ENCODE data around the gene UBL3. TPM values are rescaled to one million over a fixed set of nuclear protein-coding genes. Genes with fewer than 3 reads are reported as not detected.

Gene UBL3
- total RNA-seq, 1 donor from 2014 or later, result 31.4 TPM

DNA sequence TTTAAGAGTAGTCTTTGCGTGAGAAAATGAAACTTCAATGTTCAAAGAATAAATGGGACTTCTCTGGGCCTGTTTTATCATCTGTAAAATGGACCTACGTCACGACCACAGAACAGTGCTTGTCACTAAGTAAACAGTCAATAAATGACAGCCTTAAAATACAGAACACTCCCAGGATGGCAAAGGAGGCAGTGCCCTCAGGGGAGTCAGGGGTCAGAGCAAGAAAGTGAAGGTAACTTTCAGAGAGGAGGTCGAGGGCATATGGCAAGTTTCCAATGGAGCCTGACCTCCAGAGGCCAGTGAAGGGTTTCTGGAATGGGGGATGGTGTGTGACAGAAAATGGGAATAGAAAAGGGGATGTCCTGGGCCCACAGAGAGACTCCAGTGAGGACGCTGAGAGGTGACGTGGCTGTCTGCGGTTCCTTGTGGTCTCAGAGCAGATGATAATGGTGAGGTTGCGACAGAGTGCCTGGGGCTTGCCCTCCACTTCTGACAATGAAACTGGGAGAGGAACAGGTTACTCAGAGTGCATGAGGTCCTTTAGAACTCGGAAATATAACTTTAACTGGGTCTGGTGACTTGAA lies 91.8 kb downstream of the UBL3 start:
- DNase-seq (ENCODE audit: low spot score), result no peak

DNA sequence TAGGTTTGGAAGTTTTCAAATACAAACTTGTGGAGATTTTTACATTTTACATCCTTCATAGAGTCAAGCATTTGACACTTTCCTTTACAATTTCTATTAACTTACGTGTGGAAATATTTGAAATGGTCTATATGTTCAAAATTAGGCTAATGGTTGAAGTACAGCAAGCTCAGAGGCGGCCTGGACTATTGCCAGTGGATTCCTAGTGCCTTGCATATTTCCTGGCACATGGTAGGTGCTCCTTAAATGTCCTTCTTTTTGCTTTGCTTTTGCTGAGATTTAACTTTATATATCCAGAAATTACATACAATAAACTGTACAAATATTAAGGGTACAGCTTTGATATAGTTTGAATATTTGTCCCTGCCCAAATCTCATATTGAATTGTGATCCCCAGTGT lies 93.9 kb downstream of the UBL3 start:
- DNase-seq (ENCODE audit: low spot score), result no peak

DNA sequence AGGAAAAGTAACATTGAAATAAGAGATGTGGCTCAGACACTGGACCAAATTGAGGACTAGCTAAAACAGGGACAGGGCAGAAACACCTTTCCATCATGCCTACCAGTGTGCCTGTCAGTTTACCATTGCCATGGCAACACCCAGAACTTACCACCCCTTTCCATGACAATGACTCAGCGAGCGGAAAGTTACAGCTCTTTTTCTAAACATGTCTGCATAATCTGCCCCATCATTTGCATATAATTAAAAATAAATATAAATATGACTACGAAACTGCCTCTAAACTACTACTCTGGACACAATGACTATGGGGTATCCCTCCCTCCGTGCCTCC lies 96.0 kb downstream of the UBL3 start:
- no peak for DNase-seq (ENCODE audit: low spot score)

DNA sequence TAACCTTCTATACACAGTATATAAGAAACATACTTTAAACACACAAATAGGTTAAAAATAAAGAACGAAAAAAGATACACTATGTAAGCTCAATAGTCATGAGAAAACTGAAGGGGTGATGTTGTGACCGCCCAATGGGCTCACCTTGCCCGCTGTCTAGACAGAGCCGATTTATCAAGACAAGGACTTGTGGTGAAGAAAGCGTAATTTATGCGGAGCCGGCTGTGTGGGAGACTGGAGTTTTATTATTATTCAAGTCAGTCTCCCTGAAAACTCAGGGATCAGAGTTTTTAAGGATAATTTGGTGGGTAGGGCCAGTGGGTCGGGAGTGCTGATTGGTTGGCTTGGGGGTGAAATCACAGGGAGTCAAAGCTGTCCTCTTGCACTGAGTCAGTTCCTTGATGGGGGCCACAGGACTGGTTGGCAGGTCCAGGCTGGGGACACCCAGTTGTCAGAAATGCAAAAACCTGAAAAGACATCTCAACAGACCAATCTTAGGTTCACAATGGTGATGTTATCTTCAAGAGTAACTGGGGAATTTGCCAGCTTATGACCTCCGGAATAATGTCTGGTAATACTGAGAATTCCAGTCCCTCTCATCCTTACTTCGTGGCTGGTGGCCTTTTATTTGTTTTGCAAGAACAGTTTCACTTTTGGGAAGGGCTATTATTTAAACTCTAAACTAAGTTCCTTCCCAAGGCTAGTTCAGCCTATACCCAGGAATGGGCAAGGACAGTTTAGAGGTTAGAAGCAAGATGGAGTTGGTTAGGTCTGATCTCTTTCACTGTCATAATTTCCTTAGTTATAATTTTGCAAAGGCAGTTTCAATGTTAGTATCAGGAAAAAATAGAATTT lies 96.6 kb downstream of the UBL3 start:
- DNase-seq (ENCODE audit: low spot score), result no peak

DNA sequence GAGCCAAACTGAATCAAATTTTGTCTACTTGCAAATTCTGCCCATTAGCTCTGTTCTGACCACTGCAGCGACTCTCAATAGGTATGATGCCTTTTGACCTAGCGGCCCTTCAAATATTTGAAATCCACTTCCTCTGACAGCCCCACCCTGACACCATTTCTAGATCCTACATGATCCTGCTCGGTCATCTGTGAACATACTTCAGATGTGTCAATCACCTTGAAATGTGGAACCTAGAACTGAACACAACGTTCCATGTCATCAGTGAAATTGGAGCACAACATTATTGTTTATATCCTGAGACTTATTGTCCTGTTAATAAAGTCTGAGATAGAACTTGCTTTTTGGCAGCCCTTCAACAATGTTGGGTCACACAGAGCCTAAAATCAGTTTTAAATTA lies 98.2 kb downstream of the UBL3 start:
- no peak for DNase-seq (ENCODE audit: low spot score)

DNA sequence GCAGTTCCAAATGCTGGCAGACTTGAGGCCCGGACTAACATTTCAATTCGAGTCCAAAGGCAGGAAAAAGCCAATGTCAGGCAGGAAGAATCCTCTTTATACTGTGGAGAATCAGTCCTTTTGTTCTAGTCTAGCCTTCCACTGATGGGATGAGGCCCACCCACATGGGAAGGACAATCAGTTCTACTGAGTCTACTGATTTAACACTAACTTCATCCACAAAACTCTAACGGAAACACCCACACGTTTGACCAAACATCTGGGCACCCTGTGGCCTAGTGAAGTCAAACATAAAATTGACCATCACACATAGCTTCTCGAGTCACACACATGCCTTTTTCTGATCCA lies 100.3 kb downstream of the UBL3 start:
- no peak for DNase-seq (ENCODE audit: low spot score)

DNA sequence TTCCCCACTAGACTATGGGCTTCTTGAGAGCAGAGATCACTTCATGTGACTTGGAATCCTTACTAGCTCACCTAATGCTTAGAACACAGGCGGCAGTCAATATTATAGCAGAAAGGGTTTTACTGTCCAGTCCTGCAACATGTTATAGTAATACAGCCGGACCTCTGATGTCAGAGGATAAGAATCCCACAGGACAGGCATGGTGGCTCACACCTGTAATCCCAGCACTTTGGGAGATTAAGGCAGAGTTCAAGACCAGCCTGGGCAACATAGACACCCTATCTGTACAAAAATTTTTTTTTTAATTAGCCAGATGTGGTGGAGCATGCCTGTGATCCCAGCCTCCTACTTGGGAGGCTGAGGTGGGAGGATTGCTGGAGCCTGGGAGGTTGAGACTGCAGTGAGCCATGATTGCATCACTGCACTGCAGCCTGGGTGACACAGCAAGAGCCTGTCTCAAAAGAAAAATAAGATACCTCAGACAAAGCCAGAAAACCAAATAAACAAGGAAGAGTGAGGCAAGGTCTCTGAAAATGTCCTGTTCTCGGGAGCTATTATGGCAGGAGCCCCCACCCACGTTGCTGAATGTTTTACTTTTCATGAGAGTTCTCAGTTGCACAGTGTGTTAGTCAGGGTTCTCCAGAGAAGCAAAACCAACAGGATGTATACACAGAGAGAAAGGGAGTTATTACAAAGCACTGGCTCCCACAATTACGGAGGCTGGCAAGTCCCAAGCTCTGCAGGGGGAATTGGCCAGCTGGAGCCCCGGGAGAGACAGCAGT lies 100.8 kb downstream of the UBL3 start:
- DNase-seq (ENCODE audit: low spot score), result no peak

DNA sequence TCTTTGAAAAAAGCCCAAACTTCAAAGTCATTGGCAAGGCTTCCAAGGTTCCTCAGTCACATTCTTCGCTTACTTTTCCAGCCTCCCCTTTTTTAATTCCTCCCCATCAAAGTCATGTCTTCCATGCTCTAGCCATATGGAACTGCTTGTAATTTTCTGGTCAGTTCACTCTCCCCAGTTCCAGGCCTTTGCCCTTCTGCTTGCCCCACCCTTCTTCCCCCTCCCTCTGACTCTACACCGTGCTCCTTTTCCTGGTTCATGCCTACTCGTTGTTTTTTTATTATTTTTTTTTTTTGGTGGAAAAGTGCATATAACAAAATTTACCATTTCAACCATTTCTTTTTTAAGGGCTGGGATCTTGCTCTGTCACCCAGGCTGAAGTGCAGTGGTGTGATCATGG lies 102.3 kb downstream of the UBL3 start:
- no peak for DNase-seq (ENCODE audit: low spot score)

DNA sequence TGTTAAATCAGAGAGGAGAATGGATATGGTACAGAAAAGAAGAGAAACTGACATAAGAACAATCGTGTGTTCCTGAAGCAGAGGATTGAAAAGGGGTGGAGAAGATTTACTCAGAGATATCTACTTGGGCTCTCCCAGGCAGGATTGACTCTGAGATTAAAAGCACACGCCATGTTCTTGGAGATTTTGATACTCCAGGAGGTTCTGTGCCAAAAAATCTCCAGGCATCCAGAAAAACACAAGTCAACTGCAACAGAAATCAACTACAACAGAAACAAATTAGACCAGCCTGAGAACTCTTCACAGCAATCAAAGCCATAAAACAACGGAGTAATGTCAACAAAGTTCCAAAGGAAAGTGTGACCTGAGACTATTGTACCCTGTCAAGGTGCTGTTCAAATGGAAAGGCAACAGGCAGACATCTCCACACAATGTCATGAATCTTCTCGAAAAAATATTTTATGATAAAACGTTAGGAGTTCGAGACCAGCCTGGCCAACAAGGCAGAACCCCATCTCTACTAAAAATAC lies 104.2 kb downstream of the UBL3 start:
- no peak for DNase-seq (ENCODE audit: low spot score)

DNA sequence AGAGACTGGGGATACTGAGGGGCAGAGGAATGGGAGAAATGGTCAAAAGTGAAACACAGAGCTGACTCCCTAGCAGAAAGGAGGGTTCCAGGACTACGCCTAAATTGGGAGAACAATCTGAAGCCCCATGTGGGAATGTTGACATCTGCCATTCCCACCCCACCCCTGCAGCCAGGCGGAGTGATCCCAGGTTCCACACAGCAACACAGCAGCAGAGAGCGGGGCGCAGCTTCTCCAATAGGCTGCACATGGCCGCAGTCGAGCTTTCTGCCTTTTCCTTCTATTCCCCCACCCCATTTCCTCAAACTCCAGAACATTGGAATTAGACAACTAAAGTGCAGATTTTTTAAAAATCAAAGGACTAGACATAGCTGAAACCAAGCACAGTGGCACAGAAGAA lies 104.7 kb downstream of the UBL3 start:
- no peak for DNase-seq (ENCODE audit: low spot score)

DNA sequence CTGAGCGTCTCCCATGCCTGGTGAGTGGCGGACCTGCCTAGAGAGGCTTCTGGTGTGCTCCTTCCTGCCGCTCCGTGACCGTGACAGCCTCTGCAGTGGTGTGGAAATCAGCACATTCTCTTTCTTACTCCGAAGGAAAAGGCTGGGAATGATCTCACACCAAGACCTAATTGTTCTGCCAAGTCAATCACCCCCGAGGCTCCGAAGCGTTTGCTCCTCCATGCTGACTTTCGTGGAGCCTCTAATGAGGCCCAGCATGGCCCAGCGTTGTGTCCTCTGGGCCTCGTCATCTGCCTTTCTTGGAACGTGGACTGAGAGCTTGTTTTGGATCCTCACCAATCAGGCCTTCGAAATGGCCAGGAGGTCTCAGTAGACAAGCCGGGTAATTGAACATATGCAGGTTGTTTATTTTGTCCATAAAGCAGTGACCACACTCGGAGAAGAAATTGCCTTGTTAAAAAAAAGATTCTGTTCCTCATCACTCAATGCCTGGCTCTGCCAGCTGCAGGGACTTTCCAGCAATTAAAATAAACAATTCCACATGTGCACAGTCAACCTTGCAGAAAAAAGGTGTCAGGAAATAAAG lies 107.1 kb downstream of the UBL3 start:
- no peak for DNase-seq (ENCODE audit: low spot score)

DNA sequence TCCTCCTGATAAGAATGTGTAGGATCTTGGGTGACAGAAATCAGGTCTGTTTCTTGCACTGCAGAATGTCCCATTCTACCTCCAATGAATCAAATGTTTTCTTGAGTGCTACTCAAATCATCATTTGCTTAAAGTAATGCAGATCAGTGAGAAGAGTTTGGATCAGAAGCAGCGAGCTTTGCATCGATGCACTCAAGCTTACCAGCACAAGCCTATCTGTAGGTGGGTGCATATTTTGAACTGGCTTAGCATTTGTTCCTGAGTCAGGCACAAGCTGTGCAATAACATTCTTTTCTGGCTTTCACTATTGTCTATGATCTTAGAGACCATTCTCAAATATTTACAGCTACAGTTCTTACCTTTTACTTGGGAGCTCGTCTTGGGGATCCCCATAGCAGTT lies 109.5 kb downstream of the UBL3 start:
- DNase-seq (ENCODE audit: low spot score), result no peak

DNA sequence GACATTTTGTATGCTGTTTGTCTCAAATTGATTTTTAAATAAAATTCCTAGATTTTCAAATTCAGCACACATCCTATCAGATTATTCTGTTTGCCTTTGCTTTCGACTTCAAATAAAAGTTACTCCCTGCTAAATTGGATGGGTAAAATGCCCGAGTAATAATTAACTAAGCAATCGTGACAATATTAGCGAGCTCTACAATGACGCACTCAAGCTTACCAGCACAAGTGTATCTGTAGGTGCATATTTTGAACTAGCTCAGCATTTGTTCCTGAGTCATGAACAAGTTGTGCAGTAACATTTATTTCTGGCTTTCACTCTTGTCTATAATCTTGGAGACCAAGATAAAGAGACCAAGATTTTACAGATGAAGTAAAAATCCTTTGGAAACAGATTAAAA lies 113.4 kb downstream of the UBL3 start:
- DNase-seq (ENCODE audit: low spot score), result no peak

DNA sequence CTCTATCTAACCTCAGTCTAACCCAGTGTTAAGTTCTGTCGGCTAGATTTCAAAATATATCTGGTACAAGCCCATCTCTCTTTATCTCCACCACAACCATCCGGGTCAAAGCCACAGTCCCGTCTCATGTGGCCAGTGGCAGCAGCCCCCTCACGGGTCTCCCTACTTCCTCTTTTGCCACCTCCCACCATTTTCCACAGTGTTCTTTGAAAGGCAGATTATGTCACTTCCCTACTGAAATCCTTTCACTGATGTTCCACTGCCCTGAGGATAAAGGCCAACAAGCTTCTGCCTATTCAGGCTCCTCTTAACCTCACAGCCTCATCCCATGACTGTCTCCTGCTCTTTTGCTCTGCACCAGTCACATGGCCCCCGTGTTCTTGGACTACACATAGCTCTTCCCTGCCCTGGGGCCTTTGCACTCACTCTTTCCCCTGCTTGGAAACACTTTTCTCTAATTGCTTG lies 117.2 kb downstream of the UBL3 start:
- DNase-seq (ENCODE audit: low spot score), result no peak

DNA sequence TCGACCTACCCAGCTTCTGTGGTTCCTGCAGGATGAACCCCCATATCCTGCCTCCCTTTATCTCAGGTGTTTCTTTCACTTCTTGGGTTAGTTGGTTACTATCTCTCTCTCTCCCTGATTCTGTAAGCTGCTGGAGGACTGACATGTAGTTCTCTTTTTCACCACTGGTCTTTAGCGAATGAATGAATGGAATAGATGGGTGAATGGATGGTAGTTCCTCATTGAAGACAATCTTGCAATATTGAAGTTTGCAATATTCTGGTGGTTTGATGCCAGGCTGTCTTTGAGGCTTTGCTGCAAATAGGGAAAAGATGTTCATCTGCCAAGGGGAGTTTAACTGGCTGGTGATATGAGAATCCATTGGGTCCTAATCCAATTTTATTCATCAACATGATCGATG lies 120.2 kb downstream of the UBL3 start:
- DNase-seq (ENCODE audit: low spot score), result no peak

DNA sequence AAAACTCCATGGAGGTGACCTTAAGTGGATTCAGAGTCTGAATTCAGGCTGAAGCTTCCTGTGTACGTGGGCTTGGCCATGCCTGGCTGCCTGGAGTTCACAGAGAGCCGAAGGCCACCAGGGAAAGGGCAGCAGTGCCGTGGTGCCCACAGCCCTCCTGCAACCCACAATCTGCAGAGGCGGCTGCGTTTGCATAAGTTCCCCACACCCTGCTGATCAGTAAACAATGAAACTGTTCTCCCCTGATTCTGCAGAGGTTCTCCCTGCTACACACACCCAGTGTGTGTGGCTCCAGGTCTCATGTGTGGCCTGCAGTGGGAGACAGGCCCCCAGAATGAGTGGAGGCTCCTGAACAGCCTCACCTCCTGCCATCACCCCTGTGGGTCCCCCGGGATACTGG lies 128.0 kb downstream of the UBL3 start:
- no peak for DNase-seq (ENCODE audit: low spot score)

DNA sequence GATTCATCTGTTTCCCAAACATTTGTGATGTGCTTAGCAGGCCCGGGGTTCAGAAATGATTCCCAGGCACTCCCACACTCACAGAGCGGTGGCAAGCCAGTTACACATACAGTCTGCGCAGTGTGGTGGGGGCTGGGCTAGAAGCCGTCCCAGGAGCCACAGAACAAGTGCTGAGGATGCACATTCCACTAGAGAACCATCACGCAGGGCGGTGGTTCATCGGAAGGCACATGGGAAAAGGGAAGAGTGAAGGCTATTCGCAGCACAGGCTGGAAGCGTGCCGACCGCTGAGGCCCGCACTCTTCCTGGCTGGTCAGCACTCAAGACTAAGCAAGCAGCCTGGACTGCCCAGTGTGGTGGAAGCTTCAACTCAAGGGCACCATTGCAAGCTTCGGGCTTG lies 128.7 kb downstream of the UBL3 start:
- DNase-seq (ENCODE audit: low spot score), result no peak

DNA sequence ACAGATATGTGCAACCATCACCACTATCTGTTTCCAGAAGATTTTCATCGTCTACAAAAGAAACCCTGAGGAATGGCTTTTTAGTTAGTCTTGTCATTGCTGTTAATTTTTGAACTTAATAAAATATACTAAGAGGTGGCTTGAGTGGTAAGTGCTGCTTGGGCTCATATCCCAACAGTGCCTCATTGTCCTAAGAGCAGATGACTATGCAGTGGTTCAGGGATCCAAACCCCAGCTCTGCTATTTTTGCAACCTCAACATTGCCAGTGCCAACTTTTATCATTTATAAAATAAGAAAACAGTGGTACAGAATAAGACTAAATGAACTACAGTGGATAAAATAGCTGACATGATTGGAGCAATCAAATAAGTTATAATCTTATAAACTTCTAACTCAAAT lies 131.7 kb downstream of the UBL3 start:
- no peak for DNase-seq (ENCODE audit: low spot score)

DNA sequence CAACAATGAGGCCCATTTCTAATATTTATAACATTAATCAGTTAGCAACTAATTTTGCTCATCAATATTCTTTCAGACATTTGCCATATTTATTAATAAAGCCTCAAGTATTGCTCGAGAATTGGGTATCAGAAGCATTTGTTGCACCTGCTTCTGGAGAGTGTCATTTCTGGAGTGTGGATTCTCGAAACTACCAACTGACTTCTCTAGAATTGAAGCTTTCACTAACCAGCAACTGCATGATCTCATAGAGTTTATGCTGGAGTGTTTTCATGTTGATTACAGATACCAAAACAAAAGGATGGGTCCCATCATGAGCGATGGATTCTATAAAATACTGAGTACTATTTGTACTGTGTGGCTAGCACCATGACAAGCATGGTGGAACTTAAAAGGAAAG lies 133.9 kb downstream of the UBL3 start:
- no peak for DNase-seq (ENCODE audit: low spot score)
